ENCODE measurements around the gene METAP2. TPM values are rescaled to one million over a fixed set of nuclear protein-coding genes. Genes with fewer than 3 reads are reported as not detected.

The METAP2 gene
- total RNA-seq, 1 experiment from 2014 or later: 112 TPM

- TF ChIP-seq, protein P1, sequence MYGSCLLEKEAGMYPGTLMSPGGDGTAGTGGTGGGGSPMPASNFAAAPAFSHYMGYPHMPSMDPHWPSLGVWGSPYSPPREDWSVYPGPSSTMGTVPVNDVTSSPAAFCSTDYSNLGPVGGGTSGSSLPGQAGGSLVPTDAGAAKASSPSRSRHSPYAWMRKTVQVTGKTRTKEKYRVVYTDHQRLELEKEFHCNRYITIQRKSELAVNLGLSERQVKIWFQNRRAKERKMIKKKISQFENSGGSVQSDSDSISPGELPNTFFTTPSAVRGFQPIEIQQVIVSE (CRISPR knock-in tag; IDR thresholded peaks at IDR 0.05; ENCODE audit: borderline replicate concordance): no peak
- no peak for TF ChIP-seq KAT7 (CRISPR knock-in tag; IDR thresholded peaks at IDR 0.05; ENCODE audit: borderline replicate concordance)
Measured at GRCh38 chr12:95494888-95495287, 20.9 kb downstream of the METAP2 start (continued).

GRCh38 chr12:95495433-95495832 is 21.5 kb downstream of the METAP2 start:
- POLR2A ChIA-PET: no interaction called here
- no peak overlapping the region for H3K4me3 Mint-ChIP-seq
- ATAC-seq (no peak), DNase-seq (ENCODE audit: low spot score) (no peak)
- no peak overlapping the region for H3K27ac Mint-ChIP-seq
- CTCF ChIA-PET: no interaction called here
- H3K27me3 Mint-ChIP-seq (ENCODE audit: low read depth): no peaks in the 10 kb centered on the region
- no peaks in the 10 kb centered on the region for H3K4me1 Mint-ChIP-seq
- H3K36me3 Mint-ChIP-seq: peaks cover 60% of the 10 kb centered on the region
- 0 out of 2 replicates have a peak, but pooled peaks cover 4% of the 10 kb centered on the region for H3K9me3 Mint-ChIP-seq
- no peak for TF ChIP-seq MYBL2 (CRISPR knock-in tag; IDR thresholded peaks at IDR 0.05)
- no peak for TF ChIP-seq ZNF219 (CRISPR knock-in tag; IDR thresholded peaks at IDR 0.05; ENCODE audit: borderline replicate concordance)

DNA sequence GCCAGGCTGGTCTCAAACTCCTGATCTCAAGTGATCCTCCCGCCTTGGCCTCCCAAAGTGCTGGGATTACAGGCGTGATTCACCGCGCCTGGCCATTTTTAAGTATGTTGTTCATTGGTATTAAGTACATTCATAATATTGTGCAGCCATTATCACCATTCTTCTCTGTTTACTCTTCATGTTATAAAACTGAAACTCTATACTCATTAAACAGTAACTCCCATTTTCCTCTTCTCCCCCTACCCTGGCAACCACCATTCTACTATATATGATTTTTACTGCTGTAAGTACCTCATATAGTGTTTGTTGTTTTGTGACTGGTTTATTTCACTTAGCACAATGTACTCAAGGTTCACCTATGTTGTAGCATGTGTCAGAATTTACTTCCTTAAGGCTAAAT is 23.1 kb downstream of the METAP2 start:
- peaks cover 64% of the 10 kb centered on the region for H3K36me3 Mint-ChIP-seq
- ATAC-seq: no peak

DNA sequence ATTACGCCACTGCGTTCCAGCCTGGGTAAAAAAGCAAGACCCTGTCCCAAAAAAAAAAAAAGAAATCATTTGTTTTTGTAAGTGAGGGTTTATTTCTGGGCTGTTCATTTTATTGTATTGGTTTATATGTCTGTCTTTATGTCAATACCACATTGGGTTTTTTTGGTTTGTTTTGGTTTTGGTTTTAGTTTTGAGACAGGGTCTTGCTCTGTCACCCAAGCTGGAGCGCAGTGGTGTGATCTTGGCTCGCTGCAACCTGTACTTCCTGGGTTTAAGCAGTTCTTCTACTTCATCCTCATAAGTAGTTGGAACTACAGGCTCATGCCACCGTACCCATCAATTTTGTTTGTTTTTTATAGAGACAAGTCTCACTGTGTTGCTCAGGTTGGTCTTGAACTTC is 25.0 kb downstream of the METAP2 start:
- TF ChIP-seq MAX (CRISPR knock-in tag; IDR thresholded peaks at IDR 0.05): no peak
- TF ChIP-seq MXD4 (CRISPR knock-in tag; IDR thresholded peaks at IDR 0.05; ENCODE audit: borderline replicate concordance): no peak
- no peak for TF ChIP-seq ETV6 (CRISPR knock-in tag; IDR thresholded peaks at IDR 0.05)
- no peak for TF ChIP-seq SMAD3 (CRISPR knock-in tag; IDR thresholded peaks at IDR 0.05; ENCODE audit: borderline replicate concordance)
- no peak for TF ChIP-seq HMGA2 (CRISPR knock-in tag; IDR thresholded peaks at IDR 0.05)
- no peak for TF ChIP-seq NFE2L1 (CRISPR knock-in tag; IDR thresholded peaks at IDR 0.05)
- TF ChIP-seq CREM (CRISPR knock-in tag; IDR thresholded peaks at IDR 0.05): no peak
- TF ChIP-seq, protein P2, sequence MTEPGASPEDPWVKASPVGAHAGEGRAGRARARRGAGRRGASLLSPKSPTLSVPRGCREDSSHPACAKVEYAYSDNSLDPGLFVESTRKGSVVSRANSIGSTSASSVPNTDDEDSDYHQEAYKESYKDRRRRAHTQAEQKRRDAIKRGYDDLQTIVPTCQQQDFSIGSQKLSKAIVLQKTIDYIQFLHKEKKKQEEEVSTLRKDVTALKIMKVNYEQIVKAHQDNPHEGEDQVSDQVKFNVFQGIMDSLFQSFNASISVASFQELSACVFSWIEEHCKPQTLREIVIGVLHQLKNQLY (CRISPR knock-in tag; IDR thresholded peaks at IDR 0.05): no peak
- TF ChIP-seq NR3C1 (CRISPR knock-in tag; conservative IDR thresholded peaks at IDR 0.05; ENCODE audit: low read depth): no peak
- TF ChIP-seq MYBL2 (CRISPR knock-in tag; IDR thresholded peaks at IDR 0.05): no peak
- POLR2A ChIA-PET: no interaction called here
- H3K27ac Mint-ChIP-seq: no peak overlapping the region
- H3K4me3 Mint-ChIP-seq: no peak overlapping the region
- ATAC-seq: no peak
- no peaks in the 10 kb centered on the region for H3K27me3 Mint-ChIP-seq (ENCODE audit: low read depth)
- CTCF ChIA-PET: no interaction called here
- DNase-seq (ENCODE audit: low spot score): no peak
- peaks cover 2% of the 10 kb centered on the region; the same call in 1 of the 2 replicates for H3K4me1 Mint-ChIP-seq
- H3K36me3 Mint-ChIP-seq: peaks cover 71% of the 10 kb centered on the region
- 0 out of 2 replicates have a peak, but pooled peaks cover 4% of the 10 kb centered on the region for H3K9me3 Mint-ChIP-seq

More for the DNA sequence above, 23.1 kb downstream of the METAP2 start:
- H3K27ac Mint-ChIP-seq: no peak overlapping the region
- no peak overlapping the region for H3K4me3 Mint-ChIP-seq
- no peak for DNase-seq (ENCODE audit: low spot score)
- H3K4me1 Mint-ChIP-seq: no peaks in the 10 kb centered on the region
- TF ChIP-seq ZNF512 (CRISPR knock-in tag; IDR thresholded peaks at IDR 0.05; ENCODE audit: borderline replicate concordance) (no peak), ESRRA (CRISPR knock-in tag; IDR thresholded peaks at IDR 0.05; ENCODE audit: borderline replicate concordance) (no peak), FOXP1 (CRISPR knock-in tag; IDR thresholded peaks at IDR 0.05; ENCODE audit: borderline replicate concordance) (no peak), TP53 (CRISPR knock-in tag; IDR thresholded peaks at IDR 0.05) (no peak), ATF1 (CRISPR knock-in tag; IDR thresholded peaks at IDR 0.05) (no peak)
- H3K27me3 Mint-ChIP-seq (ENCODE audit: low read depth): no peaks in the 10 kb centered on the region
- POLR2A ChIA-PET: no interaction called here
- 0 out of 2 replicates have a peak, but pooled peaks cover 4% of the 10 kb centered on the region for H3K9me3 Mint-ChIP-seq
- CTCF ChIA-PET: no interaction called here

Data from WTC11 (cell line).